Measurements from ENCODE around the gene METTL2A.
"Not testable (repeated sequence)": the region's sequence is repeated elsewhere in the genome, so short reads cannot be mapped to it uniquely, and the experiment has no call there.

- not testable (repeated sequence) for TF ChIP-seq CTCF (IDR thresholded peaks at IDR 0.05; ENCODE audit: low read depth, low read length); MYC (IDR thresholded peaks at IDR 0.05; ENCODE audit: low read depth, low read length); POLR2A (IDR thresholded peaks at IDR 0.05; ENCODE audit: extremely low read depth, insufficient read length)
Observed at GRCh38 chr17:62470666-62471379, 47.1 kb downstream of the METTL2A start.
